Hematopoietic multipotent progenitor cell treated with erythropoietin and hydrocortisone succinate and interleukin-3 and kit ligand, for 15 days (in vitro differentiated cells): Measurements from ENCODE around the gene KDM4D.
"Not testable (repeated sequence)": the region's sequence is repeated elsewhere in the genome, so short reads cannot be mapped to it uniquely, and the experiment has no call there.

ENCODE experiments used
- DNase-seq: peaks from one replicate; pipeline ENCODE4 v3.0.0-alpha.2; 2015; ENCODE audit warnings: low spot score

The KDM4D gene

DNA sequence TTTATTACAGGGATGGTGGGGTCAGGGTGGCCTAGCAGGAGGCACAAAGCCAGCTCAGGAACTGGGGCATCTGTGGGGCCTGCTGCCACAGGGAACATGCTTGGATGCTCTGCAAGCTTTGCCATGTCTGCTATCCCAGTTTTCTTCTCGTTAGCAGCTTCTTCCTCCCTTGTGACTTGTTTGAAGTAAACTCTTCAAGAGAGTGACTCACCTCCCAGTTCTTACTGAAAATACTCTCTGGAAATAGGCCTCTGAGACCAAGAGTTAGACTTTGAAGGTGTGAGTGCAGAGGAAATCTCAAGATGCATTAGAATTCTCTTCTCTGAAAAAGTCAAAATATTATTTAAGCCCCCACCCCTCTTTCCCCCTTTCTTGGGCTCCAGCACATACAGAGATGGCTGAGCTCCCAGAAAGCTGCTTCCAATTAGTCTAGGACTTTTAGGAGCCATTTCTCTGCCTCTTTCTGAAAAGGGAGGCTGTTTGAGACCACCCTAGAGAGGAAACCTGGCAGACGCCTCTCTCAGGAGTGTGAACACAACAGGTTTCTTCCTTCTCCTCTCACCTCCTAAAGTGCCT is 15.3 kb upstream of the KDM4D start:
- DNase-seq: no peak

DNA sequence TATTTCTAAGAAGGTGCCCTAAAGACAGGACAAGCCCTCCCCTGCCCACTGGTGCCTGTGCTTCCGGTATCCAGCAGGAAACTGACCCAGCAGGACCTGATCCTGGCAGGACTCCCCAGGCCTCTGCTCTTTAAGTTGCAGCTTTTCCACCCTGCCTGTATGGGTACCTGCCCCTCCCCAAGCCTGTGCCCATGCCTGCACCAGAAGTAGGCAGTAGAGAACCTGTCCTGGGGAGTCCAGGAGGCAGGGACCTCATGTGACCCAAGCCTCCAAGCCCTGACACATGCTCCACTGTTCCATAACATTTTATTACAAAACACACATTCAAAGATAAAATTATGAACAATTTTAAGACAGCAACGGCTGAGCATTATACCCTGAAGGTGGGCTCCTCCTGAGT is 14.3 kb upstream of the KDM4D start:
- no peak for DNase-seq

DNA sequence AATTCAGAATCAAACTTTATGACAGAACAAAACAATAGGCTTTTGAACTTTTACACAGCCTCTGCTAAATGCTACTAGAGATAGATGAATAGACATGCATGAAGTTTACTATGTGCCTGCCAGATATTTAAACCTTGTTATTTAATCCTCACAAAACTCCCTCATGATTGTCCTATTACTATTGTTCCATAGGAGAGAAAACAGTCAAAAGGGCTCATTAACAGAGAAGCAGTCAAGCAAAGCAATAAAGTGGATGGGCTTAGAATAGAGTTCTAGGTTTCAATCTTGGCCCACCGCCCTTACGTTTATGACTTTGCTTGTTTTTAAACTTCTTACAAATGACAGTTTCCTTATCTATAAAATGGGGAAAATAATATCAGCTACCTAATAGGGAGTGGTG is 13.0 kb upstream of the KDM4D start:
- no peak for DNase-seq

DNA sequence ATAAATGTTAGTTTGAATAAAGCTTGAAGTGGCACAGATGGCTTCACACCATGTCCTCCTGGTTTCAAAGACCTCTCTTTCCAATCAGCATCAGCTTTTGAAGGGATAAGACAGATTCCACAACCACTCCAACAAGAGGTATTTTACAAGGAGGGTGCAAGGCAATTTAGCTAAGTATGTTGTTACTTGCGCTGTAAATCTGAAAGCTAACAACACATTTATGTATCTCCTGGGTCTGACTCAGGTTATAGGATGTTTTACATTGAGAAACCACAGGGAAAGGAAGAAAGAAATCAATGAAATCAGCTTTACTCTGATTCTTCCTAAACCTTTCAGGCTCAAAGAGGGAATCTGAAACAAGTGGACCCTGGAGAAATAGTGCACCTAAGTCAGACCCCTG is 12.3 kb upstream of the KDM4D start:
- DNase-seq: no peak

DNA sequence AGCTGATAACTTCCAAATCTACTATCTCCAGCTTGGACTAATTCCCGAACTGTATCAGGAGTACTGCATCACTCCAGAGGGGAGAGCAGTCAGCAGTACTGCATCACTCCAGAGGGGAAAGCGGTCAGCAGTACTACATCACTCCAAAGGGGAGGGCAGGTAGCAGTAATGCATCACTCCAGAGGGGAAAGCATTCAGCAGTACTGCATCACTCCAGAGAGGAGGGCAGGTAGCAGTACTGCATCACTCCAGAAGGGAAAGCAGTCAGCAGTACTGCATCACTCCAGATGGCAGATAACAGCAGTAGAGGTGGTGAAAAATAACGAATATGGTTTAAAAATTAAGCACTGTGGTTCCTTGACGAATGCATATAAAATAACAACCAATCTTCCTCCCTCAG is 8.6 kb upstream of the KDM4D start:
- no peak for DNase-seq

DNA sequence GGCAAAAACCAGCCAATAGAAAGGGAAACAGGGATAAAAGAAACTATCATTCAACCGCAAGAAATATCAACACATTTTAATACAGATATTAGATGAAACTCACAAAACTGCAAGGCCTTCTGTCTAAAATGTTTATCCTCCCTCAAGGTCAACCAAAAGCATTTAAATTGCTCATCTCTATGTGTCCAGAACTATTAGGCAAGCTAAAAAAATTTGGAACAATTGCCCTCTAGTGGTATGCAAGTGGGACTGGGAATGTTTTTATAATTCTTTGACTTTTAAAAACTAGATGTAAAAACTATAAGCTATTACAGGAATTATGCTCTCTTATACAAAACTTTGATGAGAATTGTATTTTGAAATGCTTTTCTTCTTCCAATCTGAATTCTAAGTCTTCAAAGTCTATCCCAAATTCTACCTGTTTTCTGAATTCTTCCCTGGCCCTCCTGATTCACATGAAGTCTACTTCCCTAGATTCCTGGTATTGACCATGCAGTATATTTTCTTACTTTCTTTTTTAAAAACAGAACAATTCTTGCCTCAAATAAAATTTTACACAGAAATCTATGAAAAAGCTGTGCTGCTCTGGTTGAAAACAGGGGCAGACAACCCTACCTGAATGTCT is 5.1 kb upstream of the KDM4D start:
- DNase-seq: peak; percentile 16

DNA sequence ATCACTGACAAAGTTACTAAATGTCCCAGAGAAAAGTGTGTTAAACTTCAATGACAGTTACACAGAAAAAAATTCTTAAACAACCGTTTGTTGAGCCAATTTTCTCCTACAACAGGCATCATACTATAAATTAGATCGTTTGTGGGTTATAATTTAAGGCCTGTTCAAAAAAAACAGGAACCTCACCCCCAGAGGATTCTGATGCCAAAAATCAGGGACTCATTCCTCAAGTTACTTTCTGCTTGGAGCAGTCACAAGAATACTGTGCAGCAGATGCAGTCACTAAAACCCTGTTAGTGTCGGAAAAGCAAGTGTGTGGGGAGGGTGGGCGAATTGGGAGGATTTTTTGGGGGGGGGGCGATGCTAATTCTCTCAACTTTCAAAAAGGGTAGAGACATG is 810 bp upstream of the KDM4D start:
- DNase-seq: no peak

DNA sequence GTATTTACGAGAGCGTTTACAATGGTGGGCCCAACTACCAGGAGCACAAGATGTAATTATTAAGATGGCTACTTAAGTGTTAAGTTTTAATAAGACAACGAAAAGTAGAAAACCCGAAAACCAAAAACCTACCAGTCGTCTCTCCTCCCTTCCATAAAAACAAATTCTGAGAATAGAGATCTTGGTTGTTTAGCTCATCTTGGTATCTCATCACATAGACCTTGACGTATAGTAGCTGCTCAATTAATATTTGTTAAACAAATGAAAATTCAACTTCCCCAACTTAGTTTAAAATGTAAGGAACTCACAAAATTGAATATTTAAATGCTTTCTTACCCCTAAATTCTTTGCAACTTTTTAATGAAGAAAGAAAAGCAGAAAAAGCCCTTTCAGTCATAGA is 669 bp downstream of the KDM4D start:
- no peak for DNase-seq

DNA sequence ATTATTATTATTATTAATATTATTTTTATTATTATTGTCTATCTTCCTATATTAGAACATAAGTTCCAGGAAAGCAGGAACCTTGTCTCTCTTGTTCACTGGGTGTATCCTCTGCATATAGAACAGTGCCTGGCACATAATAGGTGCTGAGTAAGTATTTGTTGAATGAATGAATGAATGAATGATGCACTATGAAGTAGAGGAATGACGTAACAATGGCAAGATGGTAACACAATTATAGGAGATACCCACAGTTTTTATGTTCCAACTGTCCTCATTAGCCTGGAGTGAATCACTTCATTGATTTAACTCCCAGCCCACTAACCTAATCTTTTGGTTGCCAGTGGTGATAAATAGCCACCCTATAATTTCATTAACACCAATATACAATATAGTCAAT is 2.1 kb downstream of the KDM4D start:
- DNase-seq: no peak

DNA sequence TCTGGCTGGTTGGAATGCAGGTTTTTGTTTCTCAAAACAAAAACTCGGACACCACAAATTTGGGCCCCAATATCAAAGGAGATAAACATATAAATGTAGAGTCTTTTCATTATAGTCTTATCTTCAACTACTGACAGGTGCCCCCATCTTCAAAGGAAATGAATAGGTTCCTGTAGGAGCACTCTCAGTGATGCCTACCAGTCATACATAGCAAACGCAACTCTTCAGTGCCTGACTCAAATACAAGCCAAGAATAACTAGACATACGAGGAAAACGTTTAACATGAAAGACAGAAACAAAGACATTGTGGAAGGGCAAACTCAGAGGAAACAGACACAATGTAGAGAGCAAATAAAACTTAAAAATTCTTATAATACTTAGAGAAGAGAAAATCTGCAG is 13.9 kb downstream of the KDM4D start:
- DNase-seq: no peak

DNA sequence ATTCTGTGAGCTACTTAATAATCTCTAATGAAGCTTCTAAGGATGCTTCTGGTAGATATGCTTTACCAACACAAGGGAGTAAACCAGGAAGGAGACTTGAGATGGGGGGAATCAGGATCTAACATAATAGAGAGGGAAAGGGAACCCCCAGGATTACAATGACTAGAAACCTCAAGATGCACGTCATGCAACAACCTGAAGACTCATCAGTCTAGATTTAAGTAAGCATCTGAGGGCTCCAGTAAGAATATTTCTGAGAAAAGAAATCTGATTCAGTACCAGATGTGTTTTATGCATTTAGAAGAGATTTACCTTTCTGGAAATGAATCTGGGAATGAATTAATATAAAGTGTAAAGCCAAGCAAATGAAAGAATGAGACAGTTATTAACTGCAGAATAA is 15.2 kb downstream of the KDM4D start:
- DNase-seq: no peak

DNA sequence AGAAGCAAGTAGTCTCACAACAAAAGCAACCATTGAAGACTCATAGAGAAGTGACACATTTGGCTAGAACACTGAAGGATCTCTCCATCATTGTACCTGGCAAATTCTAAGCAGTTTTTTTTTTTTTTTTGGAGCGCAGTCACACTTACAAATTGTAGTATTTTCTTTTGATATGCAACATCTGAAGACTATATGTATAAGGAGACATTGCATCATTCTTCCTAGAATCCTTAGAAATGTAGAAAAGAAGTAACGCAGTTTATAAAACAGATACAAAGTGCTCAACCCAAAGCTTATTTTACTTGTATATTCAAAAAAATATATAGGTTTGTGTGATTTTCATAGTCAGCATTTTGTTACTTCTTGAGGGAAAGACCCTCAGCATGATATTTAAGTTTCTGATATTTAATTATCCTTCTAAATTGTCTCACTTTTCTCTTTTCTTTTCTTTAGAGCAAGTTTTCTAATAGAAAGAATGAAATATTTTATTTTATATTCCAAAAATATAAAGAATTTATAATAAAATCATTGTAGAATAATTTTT is 20.0 kb downstream of the KDM4D start:
- no peak for DNase-seq

DNA sequence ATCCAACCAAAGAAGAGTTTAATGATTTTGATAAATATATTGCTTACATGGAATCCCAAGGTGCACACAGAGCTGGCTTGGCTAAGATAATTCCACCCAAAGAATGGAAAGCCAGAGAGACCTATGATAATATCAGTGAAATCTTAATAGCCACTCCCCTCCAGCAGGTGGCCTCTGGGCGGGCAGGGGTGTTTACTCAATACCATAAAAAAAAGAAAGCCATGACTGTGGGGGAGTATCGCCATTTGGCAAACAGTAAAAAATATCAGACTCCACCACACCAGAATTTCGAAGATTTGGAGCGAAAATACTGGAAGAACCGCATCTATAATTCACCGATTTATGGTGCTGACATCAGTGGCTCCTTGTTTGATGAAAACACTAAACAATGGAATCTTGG is 23.9 kb downstream of the KDM4D start:
- no peak for DNase-seq

DNA sequence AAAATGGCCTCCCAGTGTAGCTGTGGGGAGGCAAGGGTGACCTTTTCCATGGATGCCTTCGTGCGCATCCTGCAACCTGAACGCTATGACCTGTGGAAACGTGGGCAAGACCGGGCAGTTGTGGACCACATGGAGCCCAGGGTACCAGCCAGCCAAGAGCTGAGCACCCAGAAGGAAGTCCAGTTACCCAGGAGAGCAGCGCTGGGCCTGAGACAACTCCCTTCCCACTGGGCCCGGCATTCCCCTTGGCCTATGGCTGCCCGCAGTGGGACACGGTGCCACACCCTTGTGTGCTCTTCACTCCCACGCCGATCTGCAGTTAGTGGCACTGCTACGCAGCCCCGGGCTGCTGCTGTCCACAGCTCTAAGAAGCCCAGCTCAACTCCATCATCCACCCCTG is 24.8 kb downstream of the KDM4D start:
- no peak for DNase-seq

DNA sequence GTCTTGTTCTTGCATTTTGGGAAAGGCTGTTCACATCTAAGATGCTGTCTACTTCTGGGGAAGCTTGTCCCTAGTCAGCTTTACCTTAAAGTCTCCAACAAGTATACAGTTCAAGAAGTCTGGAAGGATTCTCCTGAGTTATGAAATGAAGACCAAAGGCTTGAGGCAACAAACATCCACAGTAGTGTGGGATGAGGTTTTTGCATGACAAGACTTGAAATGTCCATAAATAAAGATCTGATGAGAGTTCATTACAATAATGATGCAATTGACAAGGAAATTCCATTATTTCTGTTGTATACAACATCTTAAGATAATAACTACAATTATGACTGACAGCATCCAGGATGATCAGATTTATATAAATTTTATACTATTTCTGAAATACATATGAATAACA is 30.2 kb downstream of the KDM4D start:
- DNase-seq: no peak

DNA sequence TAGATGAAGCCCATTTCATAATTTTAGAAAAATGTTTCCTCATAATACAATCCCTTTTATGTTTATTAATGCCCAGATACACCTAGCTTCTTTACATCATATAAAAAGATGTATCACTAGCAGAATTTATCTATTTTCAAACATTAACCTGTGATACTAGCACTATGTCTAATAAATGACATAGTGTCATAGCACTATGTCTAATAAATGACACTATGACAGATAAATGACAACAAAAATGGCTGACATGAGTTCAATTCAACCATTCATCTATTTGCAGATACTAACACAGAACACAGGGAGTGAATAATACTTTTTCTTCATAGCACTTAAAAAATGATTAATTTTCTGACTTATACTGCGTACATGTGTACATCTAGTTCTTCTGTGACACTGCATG is 32.1 kb downstream of the KDM4D start:
- DNase-seq: no peak

DNA sequence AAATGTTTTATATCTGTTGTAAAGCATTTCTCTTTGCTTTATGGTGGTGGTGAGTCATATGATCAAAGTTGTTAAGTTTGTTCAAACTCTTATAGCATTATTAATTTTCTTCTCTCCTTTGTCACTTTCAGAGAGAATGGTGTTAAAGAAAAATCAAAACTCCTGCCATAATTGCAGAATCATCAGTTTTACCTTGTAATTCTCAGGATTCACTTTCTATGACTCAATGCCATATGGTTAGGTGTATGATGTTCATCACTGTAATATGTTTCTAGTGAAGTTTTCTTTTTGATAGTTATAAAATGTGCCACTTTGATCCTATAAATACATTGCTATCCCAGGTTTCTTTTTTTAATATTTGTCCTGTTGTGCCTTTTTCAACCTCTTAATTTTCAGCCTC is 37.9 kb downstream of the KDM4D start:
- DNase-seq: no peak

DNA sequence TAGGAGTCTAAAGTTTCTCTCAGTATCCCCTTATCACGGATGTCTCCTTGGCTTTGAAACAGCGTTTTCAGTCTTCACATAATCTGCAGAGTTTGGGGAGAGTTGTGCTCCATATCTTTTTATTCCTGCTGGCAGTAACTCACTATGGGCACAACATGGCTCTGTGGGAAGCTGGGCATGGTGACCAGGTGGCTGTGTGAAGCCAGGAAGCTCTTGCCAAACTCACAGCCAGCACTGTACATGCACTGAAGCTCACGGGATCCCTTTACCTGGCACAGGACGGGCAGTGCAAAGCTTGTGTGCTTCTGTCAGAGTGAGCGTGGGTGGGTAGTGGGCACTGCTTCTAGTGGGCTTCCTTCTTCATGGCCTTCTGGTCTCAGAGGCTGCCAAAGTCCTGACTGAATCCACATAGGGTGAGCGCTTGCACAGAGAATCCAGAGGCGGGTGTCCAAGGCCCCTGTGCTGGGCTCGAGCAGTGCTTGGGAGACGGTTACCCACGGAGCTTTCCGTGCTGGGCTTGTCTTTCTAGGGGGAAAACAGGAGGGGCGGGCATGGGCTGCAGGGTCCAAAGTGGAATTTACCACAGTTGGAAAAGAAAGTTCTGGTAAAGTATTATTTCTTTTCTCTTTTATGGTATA is 40.8 kb downstream of the KDM4D start:
- DNase-seq: no peak

DNA sequence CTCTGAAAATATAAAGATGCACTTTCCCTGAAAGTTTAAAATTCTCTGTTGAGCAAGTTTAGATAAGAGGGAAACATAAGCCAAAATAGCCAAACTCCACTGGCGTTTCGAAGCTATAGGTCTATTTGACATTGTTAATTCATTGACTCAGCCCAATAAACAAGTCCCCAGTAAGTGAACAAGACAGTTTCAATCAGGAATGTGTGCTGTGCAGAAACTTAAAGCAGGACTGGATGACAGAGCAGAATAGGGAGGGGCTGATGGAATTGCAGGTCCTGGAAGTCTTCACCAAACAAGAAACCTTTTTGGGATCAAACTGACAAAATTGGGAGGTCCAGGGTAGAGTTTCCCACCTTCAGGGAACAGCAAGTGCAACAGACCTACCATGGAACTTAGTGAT is 42.6 kb downstream of the KDM4D start:
- no peak for DNase-seq

DNA sequence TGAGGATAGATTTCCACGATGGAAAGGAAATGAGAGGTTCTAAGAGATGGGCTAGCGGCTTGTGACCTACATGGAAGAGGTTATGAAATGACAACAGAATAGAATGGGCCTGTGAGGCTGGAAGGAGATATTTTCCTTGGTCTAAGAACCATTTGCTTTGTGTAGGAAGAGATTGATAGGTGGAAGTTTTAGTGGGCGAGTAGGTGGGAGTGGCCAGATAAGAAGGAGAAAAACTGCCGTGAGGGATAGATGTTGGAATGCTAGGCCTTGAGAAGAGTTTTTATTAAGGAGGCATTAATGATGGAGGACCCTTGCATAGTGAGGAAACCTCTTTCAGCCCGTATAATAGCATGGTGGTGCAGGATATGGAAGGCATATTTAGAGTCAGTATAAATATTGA is 48.0 kb downstream of the KDM4D start:
- DNase-seq: not testable (repeated sequence)

DNA sequence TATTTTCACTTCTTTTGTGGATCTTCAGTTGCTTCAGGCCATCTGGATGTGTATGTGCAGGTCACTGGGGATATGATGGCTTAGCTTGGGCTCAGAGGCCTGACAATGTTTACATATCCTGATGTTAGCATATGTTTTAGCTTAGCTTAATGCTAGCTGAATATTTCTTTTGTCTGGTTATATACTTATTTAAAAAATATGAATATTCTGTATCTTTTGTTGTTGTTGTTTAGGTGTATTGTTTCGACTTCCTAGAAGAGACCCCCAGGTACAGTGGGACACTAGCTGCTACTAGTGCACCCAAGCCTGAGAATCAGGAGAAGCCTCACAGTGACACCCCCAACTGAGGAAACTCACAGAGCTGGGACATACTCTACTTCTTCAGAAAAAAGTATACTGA is 51.4 kb downstream of the KDM4D start, which contains the start of gene KDM4E:
TSS of gene KDM4E (plus strand) at position 301 of the 400 bp plus-strand sequence. CDS start 300 bp downstream, outside the sequence.
- DNase-seq: no peak

DNA sequence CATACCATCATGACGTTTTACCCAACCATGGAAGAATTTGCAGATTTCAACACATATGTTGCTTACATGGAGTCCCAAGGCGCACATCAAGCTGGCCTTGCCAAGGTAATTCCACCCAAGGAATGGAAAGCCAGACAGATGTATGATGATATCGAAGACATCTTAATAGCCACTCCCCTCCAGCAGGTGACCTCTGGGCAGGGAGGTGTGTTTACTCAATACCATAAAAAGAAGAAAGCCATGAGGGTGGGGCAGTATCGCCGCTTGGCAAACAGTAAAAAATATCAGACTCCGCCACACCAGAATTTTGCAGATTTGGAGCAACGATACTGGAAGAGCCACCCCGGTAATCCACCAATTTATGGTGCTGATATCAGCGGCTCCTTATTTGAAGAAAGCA is 52.1 kb downstream of the KDM4D start:
- not testable (repeated sequence) for DNase-seq

DNA sequence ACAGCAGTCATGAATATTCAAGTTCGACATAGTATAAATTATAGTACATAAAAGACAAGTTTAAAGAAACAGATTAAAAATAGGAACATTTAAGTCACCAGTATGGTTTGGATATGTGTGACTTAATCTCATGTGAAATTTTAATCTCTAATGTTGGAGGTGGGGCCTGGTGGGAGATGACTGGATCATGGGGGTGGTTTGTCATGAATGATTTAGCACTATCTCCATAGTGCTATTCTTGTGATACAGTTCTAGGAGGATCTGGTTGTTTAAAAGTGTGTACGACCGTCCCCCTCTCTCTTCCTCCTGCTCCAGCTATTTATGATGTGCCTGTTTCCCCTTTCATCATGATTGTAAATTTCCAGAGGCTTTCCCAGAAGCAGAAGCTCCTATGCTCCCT is 54.8 kb downstream of the KDM4D start:
- no peak for DNase-seq

DNA sequence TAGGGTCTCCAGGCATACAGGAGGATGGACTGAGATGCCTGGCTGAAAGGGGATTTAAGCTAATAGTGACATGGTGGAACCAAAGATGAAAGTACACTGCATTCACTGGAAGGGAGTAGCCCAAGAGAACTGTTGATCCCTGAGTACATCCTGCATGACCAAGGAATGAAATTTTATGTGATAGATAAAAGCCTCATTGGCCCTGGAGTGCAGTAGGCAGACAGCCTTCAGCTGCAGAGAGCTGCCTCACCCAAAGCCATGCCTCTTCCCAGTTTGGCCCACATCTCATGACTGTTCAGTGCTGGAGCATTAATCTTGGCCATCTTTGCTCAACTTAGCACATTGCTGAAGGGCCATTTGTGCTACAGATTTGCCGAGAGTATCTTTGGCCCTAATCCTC is 59.5 kb downstream of the KDM4D start:
- no peak for DNase-seq
